HepG2 (cell line): ENCODE data around the gene IRX3. TPM values are rescaled to one million over a fixed set of nuclear protein-coding genes. Genes with fewer than 3 reads are reported as not detected.

Experiments
- ARID2 ChIP-seq: sonication (generic); formaldehyde crosslinking; IDR thresholded peaks from 2 replicates; pipeline ENCODE4 v1.8.1; 2022; ENCODE audit warnings: mild to moderate bottlenecking, missing genetic modification reagents, borderline replicate concordance
- CCAR2 ChIP-seq: fragments of 200-400 bp; formaldehyde crosslinking; optimal IDR thresholded peaks from 2 replicates; pipeline ENCODE3; 2018; ENCODE audit warnings: low read depth, mild to moderate bottlenecking, low read length, moderate library complexity
- CREM ChIP-seq, 2 experiments: sonication (generic) in 1 of 2; formaldehyde crosslinking in 1 of 2; IDR thresholded peaks; 2 replicates each; pipeline versions ENCODE4 v1.4.0 to v1.6.1; 2016 to 2020; ENCODE audit warnings: antibody characterized with exemption in 1 of 2, mild to moderate bottlenecking in 1 of 2, missing genetic modification reagents in 1 of 2
- GATAD1 ChIP-seq: IDR thresholded peaks from 2 replicates; pipeline ENCODE4 v1.6.1; 2016; ENCODE audit warnings: missing genetic modification reagents, missing compliant biosample characterization
- KMT2B ChIP-seq: IDR thresholded peaks from 2 replicates; pipeline ENCODE4 v1.6.1; 2016; ENCODE audit warnings: missing genetic modification reagents, missing compliant biosample characterization
- MYNN ChIP-seq: sonication (generic); formaldehyde crosslinking; IDR thresholded peaks from 2 replicates; pipeline ENCODE4 v1.4.0; 2020; ENCODE audit warnings: mild to moderate bottlenecking, low read depth, missing genetic modification reagents
- NR2F2 ChIP-seq: IDR thresholded peaks from 2 replicates; pipeline ENCODE4 v1.6.1; 2012; ENCODE audit warnings: low read depth, inconsistent platforms, borderline replicate concordance
- RNF219 ChIP-seq: sonication (generic); formaldehyde crosslinking; IDR thresholded peaks from 2 replicates; pipeline ENCODE4 v1.5.0; 2020; ENCODE audit warnings: mild to moderate bottlenecking, missing genetic modification reagents
- SAP130 ChIP-seq: IDR thresholded peaks from 2 replicates; pipeline ENCODE4 v1.6.1; 2016; ENCODE audit warnings: low read depth
- SOX13 ChIP-seq, 3 experiments: fragments of 450-650 bp in 1 of 3; sonication (generic) in 1 of 3; formaldehyde crosslinking in 1 of 3; IDR thresholded peaks in 2 of 3; conservative IDR thresholded peaks in 1 of 3; 2 replicates each; pipeline versions ENCODE4 v1.5.0 to v1.6.1; 2016 to 2020; ENCODE audit warnings: antibody characterized with exemption in 1 of 3, mild to moderate bottlenecking in 1 of 3, missing compliant biosample characterization in 1 of 3, missing genetic modification reagents in 1 of 3, moderate library complexity in 1 of 3
- SP1 ChIP-seq, 2 experiments: fragments of 450-650 bp in 1 of 2; sonication (generic) in 1 of 2; formaldehyde crosslinking in 1 of 2; IDR thresholded peaks; 2 replicates each; pipeline versions ENCODE4 v1.4.0 to v1.6.1; 2016 to 2020; ENCODE audit warnings: missing genetic modification reagents in 1 of 2
- ZFP1 ChIP-seq: IDR thresholded peaks from 2 replicates; pipeline ENCODE4 v1.6.1; 2016
- ZFP82 ChIP-seq: sonication (generic); formaldehyde crosslinking; IDR thresholded peaks from 2 replicates; pipeline ENCODE4 v1.5.1; 2020; ENCODE audit warnings: mild to moderate bottlenecking, missing genetic modification reagents, borderline replicate concordance
- ZHX2 ChIP-seq, 2 experiments: sonication (generic) in 1 of 2; formaldehyde crosslinking in 1 of 2; IDR thresholded peaks; 2 replicates each; pipeline versions ENCODE4 v1.6.1 to v1.9.0; 2014 to 2022; ENCODE audit warnings: antibody characterized with exemption in 1 of 2, borderline replicate concordance in 1 of 2, inconsistent platforms in 1 of 2, low read depth in 1 of 2, missing genetic modification reagents in 1 of 2
- ZNF260 ChIP-seq: sonication (generic); formaldehyde crosslinking; IDR thresholded peaks from 2 replicates; pipeline ENCODE4 v1.4.0; 2020; ENCODE audit warnings: missing genetic modification reagents, low read depth, mild to moderate bottlenecking, borderline replicate concordance
- ZNF274 ChIP-seq: sonication (generic); formaldehyde crosslinking; IDR thresholded peaks from 2 replicates; pipeline ENCODE4 v1.5.1; 2020; ENCODE audit warnings: mild to moderate bottlenecking, missing genetic modification reagents
- ZNF614 ChIP-seq: IDR thresholded peaks from 2 replicates; pipeline ENCODE4 v1.6.1; 2018; ENCODE audit warnings: missing biosample characterization, missing genetic modification reagents, inconsistent platforms, borderline replicate concordance
- polyA plus RNA-seq, 8 experiments: library from polyadenylated mRNA; depleted of rRNA in 3 of 8; stranded (reverse) in 7 of 8; unstranded in 1 of 8; fragments of >200 nt; fragmentation: Illumina TruSeq in 4 of 8; extraction: Trizol in 4 of 8; gene quantifications; 2 replicates each; pipeline versions ENCODE4 v1.2.1 to v1.2.3, GENCODE V29; 2011 to 2016; ENCODE audit warnings: low read depth in 4 of 8, missing spikeins in 1 of 8, mixed read lengths in 1 of 8; ENCODE audit not compliant: insufficient read depth in 1 of 8
- total RNA-seq, 5 experiments: library from RNA; depleted of rRNA; stranded (reverse); fragments of >200 nt; fragmentation: Illumina TruSeq; extraction: Trizol; gene quantifications; 2 replicates each; pipeline ENCODE4 v1.2.3, GENCODE V29; 2016; ENCODE audit warnings: low read depth in 1 of 5
- TF ChIP-seq, protein P1 (sequence below): sonication (generic); formaldehyde crosslinking; IDR thresholded peaks from 2 replicates; pipeline ENCODE4 v1.5.1; 2020; ENCODE audit warnings: mild to moderate bottlenecking, missing genetic modification reagents, borderline replicate concordance

Gene IRX3
- total and polyA plus RNA-seq, 2 of the 13 experiments (the other 11 are each of a cell fraction or from before 2014, with no cell fraction given), result 9.2 to 16.4 TPM

DNA sequence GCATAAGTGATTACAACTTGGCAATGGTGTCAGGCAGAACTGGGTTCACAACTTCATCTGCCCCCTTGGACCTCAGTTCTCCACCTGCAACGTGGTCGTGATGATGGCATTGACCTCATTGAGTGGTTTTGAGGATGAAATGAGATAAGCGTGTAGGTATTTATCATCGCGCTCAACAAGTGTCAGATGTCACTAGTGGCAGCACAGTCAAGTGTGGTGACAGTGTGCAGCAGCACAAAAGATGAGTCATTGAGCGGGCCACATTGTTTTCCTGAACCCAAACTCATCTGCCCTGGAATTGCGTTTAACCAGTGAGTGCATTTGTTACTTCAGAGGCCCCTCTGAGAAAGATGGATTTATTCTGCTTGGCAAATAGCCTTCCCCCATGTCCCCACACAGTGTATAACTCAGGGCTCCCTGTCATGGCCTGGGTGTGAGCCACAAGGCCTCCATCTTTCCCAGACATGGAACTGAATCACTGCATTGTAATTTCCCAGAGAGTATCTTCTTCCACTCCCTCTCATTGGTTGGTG, 20.9 kb downstream of the IRX3 start (continued):
- TF ChIP-seq ZHX2 (IDR thresholded peaks at IDR 0.05; ENCODE audit: low read depth), result no peak
- no peak for TF ChIP-seq ZHX2 (CRISPR knock-in tag; IDR thresholded peaks at IDR 0.05; ENCODE audit: borderline replicate concordance)
- no peak for TF ChIP-seq SP1 (IDR thresholded peaks at IDR 0.05)
- TF ChIP-seq SP1 (CRISPR knock-in tag; IDR thresholded peaks at IDR 0.05), result no peak
- TF ChIP-seq, protein P1, sequence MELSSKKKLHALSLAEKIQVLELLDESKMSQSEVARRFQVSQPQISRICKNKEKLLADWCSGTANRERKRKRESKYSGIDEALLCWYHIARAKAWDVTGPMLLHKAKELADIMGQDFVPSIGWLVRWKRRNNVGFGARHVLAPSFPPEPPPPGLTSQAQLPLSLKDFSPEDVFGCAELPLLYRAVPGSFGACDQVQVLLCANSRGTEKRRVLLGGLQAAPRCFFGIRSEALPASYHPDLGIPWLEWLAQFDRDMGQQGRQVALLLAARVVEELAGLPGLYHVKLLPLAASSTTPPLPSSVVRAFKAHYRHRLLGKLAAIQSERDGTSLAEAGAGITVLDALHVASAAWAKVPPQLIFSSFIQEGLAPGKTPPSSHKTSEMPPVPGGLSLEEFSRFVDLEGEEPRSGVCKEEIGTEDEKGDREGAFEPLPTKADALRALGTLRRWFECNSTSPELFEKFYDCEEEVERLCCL (CRISPR knock-in tag), result no peak
- TF ChIP-seq ZFP1 (CRISPR knock-in tag), result 0 out of 2 replicates have a peak, but pooled peaks have one; percentile 2
- TF ChIP-seq CREM (IDR thresholded peaks at IDR 0.05), result no peak
- TF ChIP-seq CREM (CRISPR knock-in tag; IDR thresholded peaks at IDR 0.05), result no peak
- TF ChIP-seq ZNF614 (CRISPR knock-in tag), result no peak
- TF ChIP-seq NR2F2, result no peak
- no peak for TF ChIP-seq MYNN (CRISPR knock-in tag)
- TF ChIP-seq KMT2B (CRISPR knock-in tag), result no peak
- no peak for TF ChIP-seq CCAR2
- no peak for TF ChIP-seq ZNF260 (CRISPR knock-in tag)
- TF ChIP-seq RNF219 (CRISPR knock-in tag), result no peak
- TF ChIP-seq ARID2 (CRISPR knock-in tag), result no peak
- TF ChIP-seq SOX13 (IDR thresholded peaks at IDR 0.05), result no peak
- TF ChIP-seq SOX13 (CRISPR knock-in tag; conservative IDR thresholded peaks at IDR 0.05 in 1 of 2, IDR thresholded peaks at IDR 0.05 in 1 of 2), result peak in 1 of 2 experiments; percentile 81; a peak in 2 of 4 replicates
- TF ChIP-seq ZFP82, result no peak
- TF ChIP-seq GATAD1 (CRISPR knock-in tag), result no peak
- peak; percentile 44; the same call in 1 of the 2 replicates for TF ChIP-seq SAP130 (CRISPR knock-in tag)
- TF ChIP-seq ZNF274, result no peak
